Hepatocyte (in vitro differentiated cells): ENCODE results near the gene TMEM238L.

Source experiments
- EZH2phosphoT487 ChIP-seq: fragments of 200-600 bp; sonication (generic); IDR thresholded peaks from one replicate; pipeline ENCODE4 v1.6.1; 2018; ENCODE audit warnings: antibody characterized with exemption, mild to moderate bottlenecking, low read depth, moderate library complexity; ENCODE audit not compliant: unreplicated experiment, severe bottlenecking
- TF ChIP-seq, protein P1 (sequence below): fragments of 200-600 bp; sonication (generic); IDR thresholded peaks from 2 replicates; pipeline ENCODE4 v1.5.1; 2016; ENCODE audit warnings: antibody characterized with exemption, mild to moderate bottlenecking; ENCODE audit not compliant: poor library complexity

- TF ChIP-seq, protein P1, sequence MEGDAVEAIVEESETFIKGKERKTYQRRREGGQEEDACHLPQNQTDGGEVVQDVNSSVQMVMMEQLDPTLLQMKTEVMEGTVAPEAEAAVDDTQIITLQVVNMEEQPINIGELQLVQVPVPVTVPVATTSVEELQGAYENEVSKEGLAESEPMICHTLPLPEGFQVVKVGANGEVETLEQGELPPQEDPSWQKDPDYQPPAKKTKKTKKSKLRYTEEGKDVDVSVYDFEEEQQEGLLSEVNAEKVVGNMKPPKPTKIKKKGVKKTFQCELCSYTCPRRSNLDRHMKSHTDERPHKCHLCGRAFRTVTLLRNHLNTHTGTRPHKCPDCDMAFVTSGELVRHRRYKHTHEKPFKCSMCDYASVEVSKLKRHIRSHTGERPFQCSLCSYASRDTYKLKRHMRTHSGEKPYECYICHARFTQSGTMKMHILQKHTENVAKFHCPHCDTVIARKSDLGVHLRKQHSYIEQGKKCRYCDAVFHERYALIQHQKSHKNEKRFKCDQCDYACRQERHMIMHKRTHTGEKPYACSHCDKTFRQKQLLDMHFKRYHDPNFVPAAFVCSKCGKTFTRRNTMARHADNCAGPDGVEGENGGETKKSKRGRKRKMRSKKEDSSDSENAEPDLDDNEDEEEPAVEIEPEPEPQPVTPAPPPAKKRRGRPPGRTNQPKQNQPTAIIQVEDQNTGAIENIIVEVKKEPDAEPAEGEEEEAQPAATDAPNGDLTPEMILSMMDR, result no peak
- TF ChIP-seq EZH2phosphoT487, result no peak
Measured at GRCh38 chr17:10755592-10756127, 48.2 kb downstream of the TMEM238L start.
